ENCODE measurements around the gene CDH22.

The CDH22 gene

GRCh38 chr20:46349742-46350056 is 41.4 kb upstream of the CDH22 start:
- Mint-ChIP-seq H3K36me3 (peaks cover 9% of the 10 kb centered on the region), H3K9me3 (no peaks in the 10 kb centered on the region), H3K27me3 (peaks cover 2% of the 10 kb centered on the region), H3K27ac (peak overlapping the region; percentile 69), H3K4me1 (peaks cover 19% of the 10 kb centered on the region), H3K4me3 (no peak overlapping the region)
- ATAC-seq (ENCODE audit: low read depth) (peak; percentile 31), DNase-seq (ENCODE audit: low spot score in 2 of 2) (no peak)

GRCh38 chr20:46349035-46349741 is 40.9 kb upstream of the CDH22 start:
- Mint-ChIP-seq H3K4me3 (no peak overlapping the region), H3K27ac (peak overlapping the region; percentile 69), H3K27me3 (peaks cover 2% of the 10 kb centered on the region), H3K4me1 (peaks cover 23% of the 10 kb centered on the region), H3K36me3 (peaks cover 7% of the 10 kb centered on the region), H3K9me3 (no peaks in the 10 kb centered on the region)
- peak; percentile 38 for ATAC-seq (ENCODE audit: low read depth)
- DNase-seq (ENCODE audit: low spot score in 2 of 2), result peak; percentile 28 to 46

GRCh38 chr20:46347841-46348803 is 39.8 kb upstream of the CDH22 start:
- DNase-seq (ENCODE audit: low spot score in 2 of 2) (no peak), ATAC-seq (ENCODE audit: low read depth) (no peak)
- Mint-ChIP-seq H3K9me3 (no peaks in the 10 kb centered on the region), H3K4me1 (peaks cover 24% of the 10 kb centered on the region), H3K36me3 (peaks cover 7% of the 10 kb centered on the region), H3K4me3 (no peak overlapping the region), H3K27me3 (peaks cover 2% of the 10 kb centered on the region), H3K27ac (no peak overlapping the region)

- Mint-ChIP-seq H3K27me3 (peaks cover 2% of the 10 kb centered on the region), H3K9me3 (no peaks in the 10 kb centered on the region), H3K36me3 (peaks cover 7% of the 10 kb centered on the region), H3K4me3 (no peak overlapping the region), H3K27ac (no peak overlapping the region), H3K4me1 (peaks cover 30% of the 10 kb centered on the region)
- DNase-seq (ENCODE audit: low spot score in 2 of 2), result no peak
- no peak for ATAC-seq (ENCODE audit: low read depth)
These were observed 38.5 kb upstream of the CDH22 start for GRCh38 chr20:46346770-46347169.

- no peak overlapping the region for H3K27ac Mint-ChIP-seq
- DNase-seq (ENCODE audit: low spot score in 2 of 2) (no peak), ATAC-seq (ENCODE audit: low read depth) (no peak)
- peaks cover 18% of the 10 kb centered on the region for H3K4me1 Mint-ChIP-seq
- H3K27me3 Mint-ChIP-seq, result peaks cover 2% of the 10 kb centered on the region
- H3K36me3 Mint-ChIP-seq, result peaks cover 3% of the 10 kb centered on the region
- no peak overlapping the region for H3K4me3 Mint-ChIP-seq
- no peaks in the 10 kb centered on the region for H3K9me3 Mint-ChIP-seq
These were observed 36.3 kb upstream of the CDH22 start for GRCh38 chr20:46344488-46345162.

GRCh38 chr20:46343975-46344357 is 35.7 kb upstream of the CDH22 start:
- DNase-seq (ENCODE audit: low spot score in 2 of 2), result no peak
- H3K9me3 Mint-ChIP-seq, result no peaks in the 10 kb centered on the region
- peaks cover 3% of the 10 kb centered on the region for H3K36me3 Mint-ChIP-seq
- ATAC-seq (ENCODE audit: low read depth), result no peak
- H3K27ac Mint-ChIP-seq, result no peak overlapping the region
- peaks cover 15% of the 10 kb centered on the region for H3K4me1 Mint-ChIP-seq
- H3K27me3 Mint-ChIP-seq, result peaks cover 7% of the 10 kb centered on the region
- H3K4me3 Mint-ChIP-seq, result no peak overlapping the region

- DNase-seq (ENCODE audit: low spot score in 2 of 2) (no peak), ATAC-seq (ENCODE audit: low read depth) (peak; percentile 21)
- peak overlapping the region; percentile 24 for H3K27ac Mint-ChIP-seq
- peaks cover 10% of the 10 kb centered on the region for H3K27me3 Mint-ChIP-seq
- H3K4me3 Mint-ChIP-seq, result peak overlapping the region; percentile 37
- H3K9me3 Mint-ChIP-seq, result no peaks in the 10 kb centered on the region
- peaks cover 3% of the 10 kb centered on the region for H3K36me3 Mint-ChIP-seq
- peaks cover 13% of the 10 kb centered on the region for H3K4me1 Mint-ChIP-seq
These were observed 35.2 kb upstream of the CDH22 start for GRCh38 chr20:46343348-46343974.

- no peak for ATAC-seq (ENCODE audit: low read depth)
- peak overlapping the region; percentile 37 for H3K4me3 Mint-ChIP-seq
- H3K36me3 Mint-ChIP-seq, result peaks cover 3% of the 10 kb centered on the region
- H3K27me3 Mint-ChIP-seq, result peaks cover 10% of the 10 kb centered on the region
- no peaks in the 10 kb centered on the region for H3K9me3 Mint-ChIP-seq
- no peak for DNase-seq (ENCODE audit: low spot score in 2 of 2)
- H3K4me1 Mint-ChIP-seq, result peaks cover 13% of the 10 kb centered on the region
- peak overlapping the region; percentile 24 for H3K27ac Mint-ChIP-seq
These were observed 34.4 kb upstream of the CDH22 start for GRCh38 chr20:46342451-46343347.

- no peak overlapping the region for H3K27ac Mint-ChIP-seq
- no peak for ATAC-seq (ENCODE audit: low read depth)
- H3K4me3 Mint-ChIP-seq, result no peak overlapping the region
- peaks cover 3% of the 10 kb centered on the region for H3K36me3 Mint-ChIP-seq
- no peak for DNase-seq (ENCODE audit: low spot score in 2 of 2)
- H3K4me1 Mint-ChIP-seq, result peaks cover 13% of the 10 kb centered on the region
- H3K9me3 Mint-ChIP-seq, result no peaks in the 10 kb centered on the region
- peaks cover 10% of the 10 kb centered on the region for H3K27me3 Mint-ChIP-seq
These were observed 33.7 kb upstream of the CDH22 start for GRCh38 chr20:46342010-46342378.

- ATAC-seq (ENCODE audit: low read depth) (no peak), DNase-seq (ENCODE audit: low spot score in 2 of 2) (no peak)
- Mint-ChIP-seq H3K4me3 (no peak overlapping the region), H3K27ac (no peak overlapping the region), H3K9me3 (no peaks in the 10 kb centered on the region), H3K4me1 (peaks cover 13% of the 10 kb centered on the region), H3K36me3 (peaks cover 3% of the 10 kb centered on the region), H3K27me3 (peaks cover 10% of the 10 kb centered on the region)
These were observed 33.0 kb upstream of the CDH22 start for GRCh38 chr20:46341074-46342009.

- DNase-seq (ENCODE audit: low spot score in 2 of 2) (no peak), ATAC-seq (ENCODE audit: low read depth) (no peak)
- Mint-ChIP-seq H3K36me3 (no peaks in the 10 kb centered on the region), H3K27me3 (peaks cover 18% of the 10 kb centered on the region), H3K4me3 (no peak overlapping the region), H3K27ac (no peak overlapping the region), H3K4me1 (peaks cover 7% of the 10 kb centered on the region), H3K9me3 (no peaks in the 10 kb centered on the region)
These were observed 30.7 kb upstream of the CDH22 start for GRCh38 chr20:46339037-46339436.

- Mint-ChIP-seq H3K4me3 (no peak overlapping the region), H3K36me3 (no peaks in the 10 kb centered on the region), H3K27ac (no peak overlapping the region), H3K9me3 (no peaks in the 10 kb centered on the region), H3K4me1 (no peaks in the 10 kb centered on the region), H3K27me3 (peaks cover 19% of the 10 kb centered on the region)
- DNase-seq (ENCODE audit: low spot score in 2 of 2), result no peak
- no peak for ATAC-seq (ENCODE audit: low read depth)
These were observed 28.4 kb upstream of the CDH22 start for GRCh38 chr20:46336735-46337134.
